A549 (cell line): ENCODE measurements around the gene GSG1L.

ENCODE experiments used
- CTCF ChIP-seq: fragments of >200 bp; sonication (Bioruptor Twin); formaldehyde crosslinking; IDR thresholded peaks from 3 replicates; pipeline ENCODE4 v1.5.1; 2016
- POLR2A ChIP-seq: IDR thresholded peaks from 2 replicates; pipeline ENCODE4 v1.6.1; 2012; ENCODE audit warnings: mild to moderate bottlenecking, low read length
- POLR2AphosphoS2 ChIP-seq: conservative IDR thresholded peaks from 2 replicates; pipeline ENCODE4 v1.6.1; 2012; ENCODE audit warnings: low read length, improper control_type of control experiment, inconsistent platforms
- SMC3 ChIP-seq: fragments of >200 bp; sonication (Bioruptor Twin); formaldehyde crosslinking; IDR thresholded peaks from 3 replicates; pipeline ENCODE4 v1.6.1; 2018; ENCODE audit warnings: inconsistent platforms
- USF2 ChIP-seq: fragments of 450-650 bp; IDR thresholded peaks from 2 replicates; pipeline ENCODE4 v1.6.1; 2014; ENCODE audit warnings: antibody characterized with exemption
- ZFP36 ChIP-seq: fragments of 450-650 bp; IDR thresholded peaks from 2 replicates; pipeline ENCODE4 v1.6.1; 2014; ENCODE audit warnings: borderline replicate concordance; ENCODE audit not compliant: partially characterized antibody

GRCh38 chr16:27828671-27829070 lies 234.8 kb downstream of the GSG1L start:
- no peak for TF ChIP-seq ZFP36
- TF ChIP-seq SMC3: no peak
- no peak for TF ChIP-seq CTCF
- no peak for TF ChIP-seq POLR2A
- TF ChIP-seq USF2: no peak
- no peak for TF ChIP-seq POLR2AphosphoS2
